HPDE6-E6E7 (cell line): Measurements from ENCODE around the gene IFRD2.
"Not testable (repeated sequence)": the region's sequence is repeated elsewhere in the genome, so short reads cannot be mapped to it uniquely, and the experiment has no call there.

Source experiments
- DNase-seq: peaks from one replicate; pipeline ENCODE4 v3.0.0; 2011; ENCODE audit warnings: missing footprints; ENCODE audit errors: extremely low spot score

IFRD2 gene

DNA sequence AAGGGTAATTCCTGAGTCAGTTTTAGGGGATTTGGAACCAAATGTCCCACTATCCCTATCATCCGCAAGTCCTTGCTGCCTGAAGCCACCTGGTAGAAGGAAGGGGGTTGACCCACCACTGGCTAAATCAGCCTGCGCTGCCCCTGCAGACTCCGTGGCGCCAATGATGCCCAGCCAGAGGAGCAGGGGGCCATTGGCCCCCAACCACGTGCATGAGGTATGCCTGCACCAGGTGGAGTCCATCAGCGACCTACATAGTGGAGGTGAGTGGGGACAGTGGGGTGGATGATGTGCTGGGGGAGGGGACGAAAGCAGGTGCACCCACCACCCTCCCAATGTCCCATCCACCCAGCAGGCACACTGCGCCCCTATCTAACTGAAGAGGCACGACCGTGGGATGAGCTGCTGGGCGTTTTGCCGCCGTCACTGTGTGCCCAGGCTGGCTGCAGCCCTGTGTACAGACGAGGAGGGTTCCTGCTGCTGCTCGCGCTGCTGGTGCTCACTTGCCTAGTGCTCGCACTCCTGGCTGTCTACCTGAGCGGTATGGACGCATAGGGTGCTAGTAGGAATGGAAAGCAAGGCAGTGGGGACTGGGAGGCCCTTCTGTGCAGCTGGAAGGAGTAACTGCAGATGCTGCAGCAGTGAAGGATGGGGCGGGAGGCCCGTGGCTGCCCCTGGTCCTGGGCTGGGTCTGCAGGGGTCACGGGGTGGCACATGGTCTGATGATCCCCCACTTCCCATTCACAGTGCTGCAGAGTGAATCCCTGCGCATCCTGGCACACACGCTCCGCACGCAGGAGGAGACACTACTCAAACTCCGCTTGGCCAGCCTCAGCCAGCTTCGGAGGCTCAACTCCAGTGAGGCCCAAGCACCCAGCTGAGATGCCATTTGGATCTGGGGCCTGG lies 5.7 kb downstream of the IFRD2 start:
- no peak for DNase-seq

DNA sequence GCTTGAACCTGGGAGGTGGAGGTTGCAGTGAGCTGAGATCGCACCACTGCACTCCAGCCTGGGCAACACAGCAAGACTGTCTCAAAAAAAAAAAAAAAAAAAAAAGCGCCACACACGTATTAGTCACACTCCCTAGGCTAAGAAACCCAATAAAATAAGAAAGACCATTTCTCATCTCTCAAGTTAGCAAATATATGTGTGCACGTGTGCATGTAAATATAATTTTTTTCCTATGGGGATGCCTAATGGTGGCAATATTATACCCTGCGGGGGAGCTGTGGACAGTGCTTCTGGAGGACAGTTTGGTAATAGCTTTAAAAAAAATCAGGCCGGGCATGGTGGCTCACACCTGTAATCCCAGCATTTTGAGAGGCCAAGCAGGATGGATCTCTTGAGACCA lies 8.1 kb downstream of the IFRD2 start:
- DNase-seq, result not testable (repeated sequence)

- DNase-seq, result no peak
Measured at GRCh38 chr3:50279255-50280016, 12.8 kb downstream of the IFRD2 start.

- DNase-seq, result no peak
Measured at GRCh38 chr3:50278880-50279224, 13.4 kb downstream of the IFRD2 start, which contains the start of gene LSMEM2. LSMEM2 (plus strand) TSS chr3:50279087; CDS start chr3:50279114, 27 bp downstream.

- DNase-seq, result no peak
Measured at GRCh38 chr3:50278123-50278879, 13.9 kb downstream of the IFRD2 start.

GRCh38 chr3:50276762-50277101 lies 15.5 kb downstream of the IFRD2 start:
- DNase-seq, result no peak

GRCh38 chr3:50275996-50276761 lies 16.1 kb downstream of the IFRD2 start:
- DNase-seq, result no peak

DNA sequence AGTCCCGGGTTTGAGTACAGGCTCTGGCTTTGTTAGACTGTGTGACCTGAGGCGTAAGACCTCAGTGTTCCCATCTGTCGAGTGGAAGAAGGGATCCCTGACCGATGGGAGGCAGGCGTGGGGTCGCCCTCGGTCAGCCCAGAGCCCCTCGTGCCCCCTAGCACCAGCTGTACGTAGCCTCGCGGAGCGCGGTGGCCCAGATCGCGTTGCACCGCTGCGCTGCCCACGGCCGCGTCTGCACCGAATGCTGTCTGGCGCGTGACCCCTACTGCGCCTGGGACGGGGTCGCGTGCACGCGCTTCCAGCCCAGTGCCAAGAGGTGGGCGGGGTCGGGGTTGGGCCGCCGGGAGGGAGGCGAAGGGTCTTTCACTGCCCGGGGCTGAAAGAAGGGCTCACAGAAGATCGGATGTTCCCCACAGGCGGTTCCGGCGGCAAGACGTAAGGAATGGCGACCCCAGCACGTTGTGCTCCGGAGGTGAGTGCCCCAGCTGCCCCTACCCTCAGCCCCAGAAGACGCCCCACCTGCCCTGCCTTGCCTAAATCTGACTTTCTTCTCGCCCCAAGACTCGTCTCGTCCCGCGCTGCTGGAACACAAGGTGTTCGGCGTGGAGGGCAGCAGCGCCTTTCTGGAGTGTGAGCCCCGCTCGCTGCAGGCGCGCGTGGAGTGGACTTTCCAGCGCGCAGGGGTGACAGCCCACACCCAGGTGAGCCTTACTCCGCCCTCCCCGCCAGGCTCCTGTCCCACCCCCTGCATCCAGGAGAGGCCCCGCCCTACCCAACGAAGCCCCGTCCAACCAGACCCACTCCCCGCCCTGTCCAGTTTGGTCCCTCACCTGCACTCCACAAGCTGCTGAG lies 16.9 kb downstream of the IFRD2 start:
- DNase-seq, result no peak

- no peak for DNase-seq
Measured at GRCh38 chr3:50274371-50275104, 17.7 kb downstream of the IFRD2 start.

- DNase-seq, result no peak
Measured at GRCh38 chr3:50273689-50274065, 18.6 kb downstream of the IFRD2 start.

DNA sequence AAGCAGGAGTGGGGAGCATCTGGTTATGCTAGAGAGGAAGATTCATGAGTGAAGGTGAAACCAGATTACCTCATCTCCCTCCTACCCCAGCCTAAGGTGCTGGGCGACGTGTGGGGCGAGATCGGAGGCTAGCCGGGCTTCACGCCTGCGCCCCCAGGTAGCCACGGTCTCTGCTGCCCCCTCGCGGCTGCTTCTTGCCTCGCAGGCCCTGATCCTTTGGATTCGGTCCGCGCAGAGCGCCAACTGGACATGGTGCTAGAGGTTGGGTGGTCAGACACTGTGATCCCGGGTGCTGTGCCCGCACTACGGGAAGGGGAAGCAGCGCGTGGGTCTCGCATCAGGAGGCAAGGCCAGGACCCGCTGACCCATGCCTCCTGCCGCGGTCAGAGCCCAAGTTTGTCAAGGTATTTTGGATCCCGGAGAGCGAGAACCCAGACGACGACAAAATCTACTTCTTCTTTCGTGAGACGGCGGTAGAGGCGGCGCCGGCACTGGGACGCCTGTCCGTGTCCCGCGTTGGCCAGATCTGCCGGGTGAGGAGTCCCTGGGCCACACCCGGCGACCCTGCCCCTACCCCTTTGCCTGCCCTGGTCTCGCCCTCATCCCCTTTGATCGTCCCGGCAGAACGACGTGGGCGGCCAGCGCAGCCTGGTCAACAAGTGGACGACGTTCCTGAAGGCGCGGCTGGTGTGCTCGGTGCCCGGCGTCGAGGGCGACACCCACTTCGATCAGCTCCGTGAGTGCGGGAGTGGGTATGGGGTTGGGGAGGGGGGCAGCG lies 19.1 kb downstream of the IFRD2 start:
- no peak for DNase-seq

GRCh38 chr3:50272538-50272910 lies 19.7 kb downstream of the IFRD2 start:
- DNase-seq, result not testable (repeated sequence)

DNA sequence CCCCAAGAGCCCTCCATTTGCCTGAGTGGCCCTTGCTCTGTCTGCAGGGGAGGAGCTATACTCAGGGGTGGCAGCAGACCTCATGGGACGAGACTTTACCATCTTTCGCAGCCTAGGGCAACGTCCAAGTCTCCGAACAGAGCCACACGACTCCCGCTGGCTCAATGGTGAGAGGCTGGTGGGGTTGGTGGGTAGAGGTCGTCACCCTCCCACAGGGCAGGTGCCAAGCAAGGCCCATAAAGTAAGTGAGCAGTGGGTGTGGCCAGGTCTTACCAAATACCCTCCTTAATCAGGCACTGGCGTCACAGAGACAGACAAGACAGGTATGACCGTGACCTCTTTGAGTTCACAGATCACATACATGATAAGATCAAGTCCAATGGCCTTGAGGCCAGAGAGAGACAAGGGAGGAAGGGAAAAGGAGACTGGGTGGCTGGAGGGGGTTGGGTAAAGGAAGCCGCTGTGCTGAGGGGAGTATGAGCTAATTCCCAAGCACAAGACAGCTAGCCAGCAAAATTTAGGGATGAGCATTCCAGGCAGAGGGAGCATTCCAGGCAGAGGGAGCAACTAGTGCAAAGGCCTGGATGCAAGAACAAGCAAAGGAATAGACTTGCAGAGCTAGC lies 20.8 kb downstream of the IFRD2 start:
- no peak for DNase-seq

- DNase-seq, result no peak
Measured at GRCh38 chr3:50270422-50271224, 21.6 kb downstream of the IFRD2 start.

- DNase-seq, result no peak
Measured at GRCh38 chr3:50269977-50270413, 22.2 kb downstream of the IFRD2 start.

DNA sequence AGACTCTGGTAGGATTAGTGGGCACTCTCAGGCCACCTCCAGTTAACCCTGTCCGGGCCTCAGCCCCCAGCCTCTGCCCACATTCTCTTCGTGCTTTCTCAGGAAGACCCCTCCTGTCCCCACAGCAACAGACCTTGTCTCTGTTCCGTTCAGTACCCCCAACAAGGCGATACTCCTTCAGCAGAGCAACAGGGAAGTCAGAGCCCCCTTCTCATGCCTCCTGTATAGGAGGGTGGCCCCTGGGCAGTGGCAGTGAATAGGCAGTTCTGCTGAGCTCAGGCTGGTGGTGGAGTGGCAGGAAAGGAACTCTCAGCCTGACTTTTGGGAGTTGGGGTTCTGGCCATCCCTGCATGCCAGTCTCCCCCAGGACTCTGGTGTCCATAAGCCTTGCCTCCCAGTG lies 22.8 kb downstream of the IFRD2 start:
- no peak for DNase-seq

DNA sequence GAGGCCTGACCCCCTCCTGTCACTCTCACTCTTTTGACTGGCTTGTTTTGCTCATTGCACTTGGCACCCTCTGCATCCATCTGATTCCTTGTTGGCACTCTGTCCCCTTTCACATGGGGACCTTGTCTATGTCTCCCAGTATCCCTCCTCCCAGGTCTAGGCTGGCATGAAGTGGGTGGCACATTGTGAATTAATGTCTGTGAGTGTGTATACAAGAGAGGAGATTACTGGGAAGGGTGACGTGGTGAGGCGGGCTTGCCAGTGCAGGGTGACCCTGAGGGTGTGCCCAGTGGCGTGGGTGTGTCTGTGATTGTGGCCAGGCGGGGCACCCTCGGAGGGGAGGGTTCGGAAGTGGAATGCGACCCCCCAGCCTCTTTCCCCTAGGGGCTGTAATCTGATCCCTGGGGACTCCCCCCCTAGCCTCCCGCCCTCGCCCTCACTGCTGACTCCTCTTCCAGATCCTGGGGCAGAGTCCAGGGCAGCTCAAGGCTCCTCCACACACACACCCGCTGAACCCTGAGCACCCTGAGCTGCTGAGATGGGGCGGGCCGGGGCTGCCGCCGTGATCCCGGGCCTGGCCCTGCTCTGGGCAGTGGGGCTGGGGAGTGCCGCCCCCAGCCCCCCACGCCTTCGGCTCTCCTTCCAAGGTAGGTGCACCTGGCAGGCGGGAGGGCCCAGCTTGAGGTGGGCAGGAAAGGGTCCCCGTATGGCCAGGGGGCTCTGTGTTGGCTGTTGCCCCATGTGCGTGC lies 23.4 kb downstream of the IFRD2 start, which contains the start of gene SEMA3B:
TSS of gene SEMA3B (plus strand) at position 445 of the 749 bp plus-strand sequence. CDS start at position 539, 94 bp downstream.
- DNase-seq, result peak; percentile 58
